Adrenal gland (tissue), 12 donors: ENCODE data around the gene ADAM10. TPM values are rescaled to one million over a fixed set of nuclear protein-coding genes. Genes with fewer than 3 reads are reported as not detected.

Experiments
- DNase-seq, 7 donors: peaks; one replicate each; pipeline ENCODE4 v3.0.0-alpha.2; 2019 to 2020
- H3K27ac ChIP-seq, 5 donors: fragments of 200-600 bp; sonication (generic) in 4 of 5; 1 replicate in 3 of 5; 2 replicates in 2 of 5; pipeline versions ENCODE4 v1.5.1 to v1.8.0; 2016 to 2020; ENCODE audit warnings: mild to moderate bottlenecking in 1 of 5
- H3K27me3 ChIP-seq: fragments of 200-600 bp; 2 replicates; pipeline ENCODE4 v1.8.0; 2021
- H3K36me3 ChIP-seq, 2 donors: fragments of 200-600 bp; replicated peaks in 1 of 2; 1 replicate in 1 of 2; 2 replicates in 1 of 2; pipeline versions ENCODE4 v1.5.1 to v1.8.0; 2018 to 2022
- H3K4me1 ChIP-seq, 2 donors: fragments of 200-600 bp; replicated peaks in 1 of 2; 1 replicate in 1 of 2; 2 replicates in 1 of 2; pipeline versions ENCODE4 v1.5.1 to v1.8.0; 2018 to 2021
- H3K4me3 ChIP-seq, 4 donors: fragments of 200-600 bp; sonication (generic) in 3 of 4; one replicate each; pipeline ENCODE4 v1.5.1; 2016 to 2018
- H3K9me3 ChIP-seq, 3 donors: fragments of 200-600 bp; sonication (generic) in 1 of 3; replicated peaks in 1 of 3; 1 replicate in 2 of 3; 2 replicates in 1 of 3; pipeline versions ENCODE4 v1.5.1 to v1.8.0; 2016 to 2021
- POLR2A ChIP-seq, 2 donors: fragments of 450-650 bp; IDR thresholded peaks; one replicate each; pipeline ENCODE4 v1.6.1; 2017; ENCODE audit warnings: antibody characterized with exemption in 2 of 2, mild to moderate bottlenecking in 2 of 2, moderate library complexity in 1 of 2
- WGBS, 4 donors: extraction: QIAGEN DNeasy Blood & Tissue Kit in 2 of 4; methylation state at CpG; one replicate each; pipeline versions ENCODE4 v1.1.5 to v1.1.7; 2013 to 2017; 5-methylcytosine and 5-hydroxymethylcytosine counted together
- intact Hi-C, 2 donors: fragments of 100-400 bp; cut with DNase I; formaldehyde crosslinking; loops; one replicate each; pipeline versions ENCODE4 v1.14.1 to v1.15.0; 2022 to 2023
- polyA plus RNA-seq, 3 donors: library from polyadenylated mRNA; stranded (reverse); fragments of 200-250 nt in 2 of 3; fragments of 350-450 nt in 1 of 3; fragmentation: Illumina TruSeq in 1 of 3; extraction: RNeasy Lipid Tissue Mini Kit (QIAGEN cat#74804) in 1 of 3; gene quantifications; one replicate each; pipeline ENCODE4 v1.2.3, GENCODE V29; 2013 to 2014
- total RNA-seq, 9 donors: library from RNA; depleted of rRNA in 4 of 9; stranded (reverse); fragments of >200 nt in 4 of 9; fragments of 120-200 nt in 1 of 9; fragmentation: NEBNext Ultra II Directional in 1 of 9; extraction: Animal tissue kit (Norgen Biotek cat#: 25700) in 1 of 9; gene quantifications; one replicate each; pipeline versions ENCODE4 v1.1.0 to v1.2.4, GENCODE V29; 2013 to 2023
- TF ChIP-seq, protein P1 (sequence below), 6 experiments: fragments of 450-650 bp in 4 of 6; fragments of 200-600 bp in 2 of 6; sonication (generic) in 1 of 6; IDR thresholded peaks; 1 replicate in 5 of 6; 2 replicates in 1 of 6; pipeline versions ENCODE4 v1.5.1 to v1.8.0; 2016 to 2021; ENCODE audit warnings: antibody characterized with exemption in 6 of 6, mild to moderate bottlenecking in 2 of 6, moderate library complexity in 1 of 6
- donor health status: healthy with polysubstance abuse.
- donor health status: Bipolar disorder and iron deficiency.
- donor health status: DM: yes; HTN: yes; CAD: no.
- donor health status: DM: no; HTN: no; CAD: no.
- donor health status: DM: no; HTN: no; CAD: no.
- donor health status: DM: yes; HTN: yes; CAD: no.

ADAM10 gene
- total and polyA plus RNA-seq, 12 donors, result 6.2 to 97.9 (median 50.7) TPM

DNA sequence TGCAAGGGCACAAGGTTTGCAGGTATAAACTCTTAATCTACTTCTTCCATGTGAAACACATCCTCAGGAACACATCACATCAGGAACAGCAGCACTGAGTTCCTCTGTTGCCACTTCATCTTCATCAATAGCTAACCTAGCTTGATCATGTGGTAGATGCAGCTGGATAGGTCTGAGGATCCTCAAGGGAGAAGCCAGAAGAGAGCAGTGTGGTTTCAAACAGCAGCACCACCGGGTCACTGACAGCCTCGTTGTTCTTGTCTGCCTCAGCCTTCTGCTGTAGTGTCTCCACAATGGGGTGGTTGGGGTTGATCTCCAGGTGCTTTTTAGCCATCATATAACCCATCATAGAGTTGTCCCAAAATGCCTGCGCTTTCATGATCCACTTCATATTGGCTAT is 58.8 kb downstream of the ADAM10 start:
- Histone ChIP-seq H3K27ac (no peak overlapping the region), H3K36me3 (no peaks in the 10 kb centered on the region), H3K27me3 (no peaks in the 10 kb centered on the region), H3K9me3 (no peaks in the 10 kb centered on the region), H3K4me1 (no peaks in the 10 kb centered on the region), H3K4me3 (no peak overlapping the region)
- 81 to 93% (median 86%) methylated on average over 3 of the region's 3 CpGs for WGBS, 4 donors
- DNase-seq, result no peak
- TF ChIP-seq, protein P1, sequence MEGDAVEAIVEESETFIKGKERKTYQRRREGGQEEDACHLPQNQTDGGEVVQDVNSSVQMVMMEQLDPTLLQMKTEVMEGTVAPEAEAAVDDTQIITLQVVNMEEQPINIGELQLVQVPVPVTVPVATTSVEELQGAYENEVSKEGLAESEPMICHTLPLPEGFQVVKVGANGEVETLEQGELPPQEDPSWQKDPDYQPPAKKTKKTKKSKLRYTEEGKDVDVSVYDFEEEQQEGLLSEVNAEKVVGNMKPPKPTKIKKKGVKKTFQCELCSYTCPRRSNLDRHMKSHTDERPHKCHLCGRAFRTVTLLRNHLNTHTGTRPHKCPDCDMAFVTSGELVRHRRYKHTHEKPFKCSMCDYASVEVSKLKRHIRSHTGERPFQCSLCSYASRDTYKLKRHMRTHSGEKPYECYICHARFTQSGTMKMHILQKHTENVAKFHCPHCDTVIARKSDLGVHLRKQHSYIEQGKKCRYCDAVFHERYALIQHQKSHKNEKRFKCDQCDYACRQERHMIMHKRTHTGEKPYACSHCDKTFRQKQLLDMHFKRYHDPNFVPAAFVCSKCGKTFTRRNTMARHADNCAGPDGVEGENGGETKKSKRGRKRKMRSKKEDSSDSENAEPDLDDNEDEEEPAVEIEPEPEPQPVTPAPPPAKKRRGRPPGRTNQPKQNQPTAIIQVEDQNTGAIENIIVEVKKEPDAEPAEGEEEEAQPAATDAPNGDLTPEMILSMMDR (IDR thresholded peaks at IDR 0.05), result no peak
- TF ChIP-seq POLR2A (IDR thresholded peaks at IDR 0.05), result no peak
- intact Hi-C loops, result no loop called here

DNA sequence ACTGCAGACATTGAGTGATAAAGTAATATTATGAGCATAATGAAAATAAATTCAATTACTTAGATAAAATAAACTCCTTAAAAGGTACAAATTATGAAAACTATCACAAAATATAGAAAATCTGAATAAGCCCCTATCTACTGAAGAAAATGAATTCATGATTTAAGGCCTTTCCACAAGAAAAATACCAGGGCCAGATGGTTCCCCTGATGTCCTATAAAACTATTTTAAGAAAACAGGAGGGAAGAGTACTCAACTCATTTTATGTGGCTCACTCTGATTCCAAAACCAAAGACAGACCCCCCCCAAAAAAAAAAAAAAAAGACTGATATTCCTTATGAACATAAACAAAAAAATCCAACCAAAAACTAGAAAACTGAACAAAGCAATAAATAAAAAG is 59.9 kb downstream of the ADAM10 start:
- H3K36me3 ChIP-seq, result no peaks in the 10 kb centered on the region
- DNase-seq, result no peak
- no peak for TF ChIP-seq POLR2A (IDR thresholded peaks at IDR 0.05)
- TF ChIP-seq, protein P1 (IDR thresholded peaks at IDR 0.05), result no peak
- no peak overlapping the region for H3K27ac ChIP-seq
- no peaks in the 10 kb centered on the region for H3K27me3 ChIP-seq
- intact Hi-C loops, result no loop called here
- no peaks in the 10 kb centered on the region for H3K9me3 ChIP-seq
- no peaks in the 10 kb centered on the region for H3K4me1 ChIP-seq
- no peak overlapping the region for H3K4me3 ChIP-seq

DNA sequence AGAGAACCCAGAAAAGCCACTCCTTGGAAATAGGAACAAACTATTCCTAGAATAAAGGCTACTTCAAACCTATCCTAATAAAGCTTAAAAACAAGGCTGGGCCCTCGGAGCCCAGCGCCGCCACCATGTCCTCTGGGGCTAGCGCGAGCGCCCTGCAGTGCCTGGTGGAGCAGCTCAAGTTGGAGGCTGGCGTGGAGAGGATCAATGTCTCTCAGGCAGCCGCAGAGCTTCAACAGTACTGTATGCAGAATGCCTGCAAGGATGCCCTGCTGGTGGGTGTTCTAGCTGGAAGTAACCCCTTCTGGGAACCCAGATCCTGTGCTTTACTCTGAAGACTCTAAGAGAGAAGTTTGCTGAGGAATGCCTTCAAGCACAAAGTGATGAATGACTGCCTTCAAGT is 63.2 kb downstream of the ADAM10 start:
- Histone ChIP-seq H3K36me3 (no peaks in the 10 kb centered on the region), H3K9me3 (no peaks in the 10 kb centered on the region), H3K27me3 (no peaks in the 10 kb centered on the region), H3K27ac (no peak overlapping the region), H3K4me1 (no peaks in the 10 kb centered on the region), H3K4me3 (no peak overlapping the region)
- no peak for DNase-seq
- TF ChIP-seq, protein P1 (IDR thresholded peaks at IDR 0.05), result no peak
- TF ChIP-seq POLR2A (IDR thresholded peaks at IDR 0.05), result no peak
- 97 to 100% (median 98%) methylated on average over 1 to 8 of the region's 8 CpGs for WGBS, 4 donors
- intact Hi-C loops, result no loop called here

DNA sequence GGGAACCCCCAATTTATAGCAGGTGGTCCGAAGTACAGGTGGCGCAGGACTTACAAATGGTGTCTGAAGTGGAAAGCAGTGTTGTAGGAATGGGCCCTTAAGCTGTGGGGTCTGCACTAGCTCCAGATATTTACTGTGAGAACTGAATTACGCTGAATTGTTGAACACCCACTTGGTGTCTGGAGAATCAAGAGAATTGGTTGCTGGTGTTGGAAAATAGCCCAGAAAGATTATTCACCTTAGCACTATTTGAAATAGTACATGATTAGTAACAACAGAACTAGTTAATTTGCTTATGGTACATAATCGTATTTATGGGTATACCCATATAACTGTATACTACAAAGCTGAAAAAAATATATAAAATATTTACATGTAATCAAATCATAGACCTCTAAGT is 64.8 kb downstream of the ADAM10 start:
- no peak overlapping the region for H3K4me3 ChIP-seq

More for the DNA sequence above, 64.8 kb downstream of the ADAM10 start:
- Histone ChIP-seq H3K27me3 (no peaks in the 10 kb centered on the region), H3K9me3 (no peaks in the 10 kb centered on the region), H3K4me1 (no peaks in the 10 kb centered on the region), H3K27ac (no peak overlapping the region), H3K36me3 (no peaks in the 10 kb centered on the region)
- 93 to 96% (median 95%) methylated on average over 4 of the region's 4 CpGs for WGBS, 4 donors
- TF ChIP-seq, protein P1 (IDR thresholded peaks at IDR 0.05), result no peak
- TF ChIP-seq POLR2A (IDR thresholded peaks at IDR 0.05), result no peak
- intact Hi-C loops, result no loop called here
- no peak for DNase-seq
